Keratinocyte (primary cell): ENCODE measurements around the gene ARHGAP15.

Experiments used
- EZH2 ChIP-seq: IDR thresholded peaks from one replicate; pipeline ENCODE4 v1.6.1; 2012; ENCODE audit warnings: inconsistent platforms, mild to moderate bottlenecking, low read length, moderate library complexity
- TF ChIP-seq, protein P1 (sequence below), 3 experiments: IDR thresholded peaks in 1 of 3; conservative IDR thresholded peaks in 1 of 3; optimal IDR thresholded peaks in 1 of 3; 2 replicates in 2 of 3; 3 replicates in 1 of 3; pipeline versions ENCODE3 to v1.5.1; 2011; ENCODE audit warnings: low read length in 3 of 3, mild to moderate bottlenecking in 3 of 3, moderate library complexity in 2 of 3, control low read depth in 1 of 3, inconsistent platforms in 1 of 3; ENCODE audit not compliant: insufficient read depth in 2 of 3; ENCODE audit errors: extremely low read depth in 1 of 3

DNA sequence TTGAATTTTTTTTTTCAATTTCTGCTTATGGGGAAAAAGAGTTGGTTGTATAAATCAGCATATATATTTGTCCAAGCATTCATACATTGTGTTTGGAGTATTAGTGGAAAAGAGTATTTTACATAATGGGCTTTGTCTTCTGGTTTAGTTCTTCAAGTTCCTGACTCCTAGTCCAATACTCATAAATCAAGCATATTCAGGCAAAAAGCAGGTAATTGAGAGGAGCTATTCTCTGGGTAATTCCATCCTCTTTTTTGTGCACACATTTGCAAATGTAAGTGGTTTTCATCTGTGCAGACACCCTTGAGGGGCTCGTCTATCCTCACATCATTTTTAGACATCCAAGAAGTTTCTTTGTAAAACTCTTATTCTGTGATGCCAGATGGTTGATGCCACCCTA is 337.2 kb downstream of the ARHGAP15 start:
- TF ChIP-seq, protein P1, sequence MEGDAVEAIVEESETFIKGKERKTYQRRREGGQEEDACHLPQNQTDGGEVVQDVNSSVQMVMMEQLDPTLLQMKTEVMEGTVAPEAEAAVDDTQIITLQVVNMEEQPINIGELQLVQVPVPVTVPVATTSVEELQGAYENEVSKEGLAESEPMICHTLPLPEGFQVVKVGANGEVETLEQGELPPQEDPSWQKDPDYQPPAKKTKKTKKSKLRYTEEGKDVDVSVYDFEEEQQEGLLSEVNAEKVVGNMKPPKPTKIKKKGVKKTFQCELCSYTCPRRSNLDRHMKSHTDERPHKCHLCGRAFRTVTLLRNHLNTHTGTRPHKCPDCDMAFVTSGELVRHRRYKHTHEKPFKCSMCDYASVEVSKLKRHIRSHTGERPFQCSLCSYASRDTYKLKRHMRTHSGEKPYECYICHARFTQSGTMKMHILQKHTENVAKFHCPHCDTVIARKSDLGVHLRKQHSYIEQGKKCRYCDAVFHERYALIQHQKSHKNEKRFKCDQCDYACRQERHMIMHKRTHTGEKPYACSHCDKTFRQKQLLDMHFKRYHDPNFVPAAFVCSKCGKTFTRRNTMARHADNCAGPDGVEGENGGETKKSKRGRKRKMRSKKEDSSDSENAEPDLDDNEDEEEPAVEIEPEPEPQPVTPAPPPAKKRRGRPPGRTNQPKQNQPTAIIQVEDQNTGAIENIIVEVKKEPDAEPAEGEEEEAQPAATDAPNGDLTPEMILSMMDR (optimal IDR thresholded peaks at IDR 0.05 in 1 of 3, IDR thresholded peaks at IDR 0.05 in 1 of 3, conservative IDR thresholded peaks at IDR 0.05 in 1 of 3; ENCODE audit: extremely low read depth in 1 of 3, insufficient read depth in 2 of 3, low read length in 3 of 3): no peak
- TF ChIP-seq EZH2: no peak
